ENCODE data around the gene FAM163A. TPM values are rescaled to one million over a fixed set of nuclear protein-coding genes. Genes with fewer than 3 reads are reported as not detected.

Gene FAM163A
- total and polyA plus RNA-seq, 12 donors = 0.34 to 7.0 (median 2.6) TPM; not detected in 4

DNA sequence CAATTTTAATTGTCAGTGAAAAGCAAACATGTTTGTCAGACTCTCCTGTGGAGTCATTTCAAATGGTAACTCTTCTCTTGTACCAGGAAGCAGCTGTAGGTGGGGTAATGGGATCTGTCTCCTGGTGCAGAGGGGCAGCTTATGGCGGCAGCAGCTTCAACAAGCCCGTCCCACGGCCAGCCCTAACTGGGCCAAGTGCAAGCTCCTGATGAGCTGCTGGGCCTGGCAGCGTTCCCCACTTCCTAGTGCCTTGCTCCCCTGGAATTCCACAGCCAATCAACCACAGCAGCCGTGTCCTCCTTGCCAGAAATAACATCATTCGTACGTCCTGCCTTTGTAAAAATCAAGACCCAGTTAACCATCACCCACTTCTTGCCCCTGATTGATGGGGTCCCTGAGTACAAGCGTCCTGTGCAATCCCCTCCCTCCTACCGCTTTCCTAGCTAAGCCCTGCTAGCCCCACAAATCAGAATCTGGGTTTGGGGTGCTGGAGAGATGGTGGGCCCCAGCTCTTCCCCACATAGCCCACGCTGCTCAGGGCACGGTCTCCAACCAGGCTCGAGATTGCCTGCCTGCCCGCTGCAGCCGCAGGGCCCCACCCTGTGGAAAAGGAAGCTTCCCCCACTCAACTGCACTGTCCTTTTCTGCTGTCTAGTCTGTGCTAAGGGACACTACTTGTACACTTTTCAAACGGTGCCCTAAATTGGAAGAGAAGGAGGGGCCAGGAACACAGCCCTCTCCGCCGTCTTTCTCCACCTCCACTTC lies 73.3 kb downstream of the FAM163A start:
- Histone ChIP-seq H3K9me3 (replicated peaks in 1 of 3) (no peaks in the 10 kb centered on the region), H3K27ac (peak overlapping the region in 1 of 5 donors; percentile 80), H3K27me3 (no peaks in the 10 kb centered on the region), H3K36me3 (replicated peaks in 1 of 2) (no peaks in the 10 kb centered on the region), H3K4me1 (replicated peaks in 1 of 2) (peaks cover 11 to 32% of the 10 kb centered on the region in 2 donors), H3K4me3 (no peak overlapping the region)
- 65 to 72% (median 69%) methylated on average over 14 to 17 of the region's 17 CpGs for WGBS, 4 donors
- peak in 1 of 7 donors; percentile 52 for DNase-seq
- intact Hi-C loops (cut with DNase I) = loop anchor here in 1 of 2 donors (10.0 kb wide), 1 partner anchor 552 kb away; no protein-coding TSS in a partner anchor
- no peak for TF ChIP-seq POLR2A (IDR thresholded peaks at IDR 0.05)
- TF ChIP-seq CTCF (IDR thresholded peaks at IDR 0.05) = no peak

GRCh38 chr1:179817056-179817455 lies 74.0 kb downstream of the FAM163A start:
- intact Hi-C loops (cut with DNase I) = loop anchor here in 1 of 2 donors (10.0 kb wide), 1 partner anchor 552 kb away; no protein-coding TSS in a partner anchor
- WGBS, 4 donors = 93 to 98% (median 96%) methylated on average over 6 to 8 of the region's 8 CpGs
- DNase-seq = no peak
- Histone ChIP-seq H3K9me3 (replicated peaks in 1 of 3) (no peaks in the 10 kb centered on the region), H3K36me3 (replicated peaks in 1 of 2) (no peaks in the 10 kb centered on the region), H3K4me3 (no peak overlapping the region), H3K27ac (peak overlapping the region in 1 of 5 donors; percentile 61), H3K27me3 (no peaks in the 10 kb centered on the region), H3K4me1 (replicated peaks in 1 of 2) (peaks cover 11 to 32% of the 10 kb centered on the region in 2 donors)
- TF ChIP-seq CTCF (IDR thresholded peaks at IDR 0.05) = no peak
- TF ChIP-seq POLR2A (IDR thresholded peaks at IDR 0.05) = no peak

DNA sequence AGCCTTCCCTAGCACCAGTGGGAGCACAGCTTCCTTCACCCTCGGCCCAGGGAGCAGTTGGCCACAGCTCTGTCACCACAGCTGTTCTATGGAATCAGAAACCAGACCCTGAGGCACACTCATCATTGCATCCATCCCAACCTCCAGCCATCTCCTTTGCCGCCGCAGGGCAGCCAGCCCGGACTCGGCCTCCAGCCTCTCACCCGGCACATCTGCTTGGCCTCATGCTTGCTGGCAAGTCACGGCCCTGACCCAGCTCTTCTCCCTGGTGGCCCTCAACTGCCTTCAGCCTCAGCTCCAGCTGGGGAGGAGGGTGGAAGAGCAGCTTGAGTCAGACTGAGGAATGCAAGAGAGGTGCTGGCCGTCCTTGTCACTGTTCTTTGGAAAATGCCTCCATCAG lies 74.7 kb downstream of the FAM163A start:
- Histone ChIP-seq H3K4me3 (no peak overlapping the region), H3K27ac (peak overlapping the region in 3 of 5 donors; percentile 35 to 72 (median 61)), H3K36me3 (replicated peaks in 1 of 2) (no peaks in the 10 kb centered on the region), H3K4me1 (replicated peaks in 1 of 2) (peaks cover 11 to 32% of the 10 kb centered on the region in 2 donors), H3K27me3 (no peaks in the 10 kb centered on the region), H3K9me3 (replicated peaks in 1 of 3) (no peaks in the 10 kb centered on the region)
- peak; percentile 62 to 92 (median 79) for DNase-seq
- no peak for TF ChIP-seq CTCF (IDR thresholded peaks at IDR 0.05)
- peak in 1 of 2 donors; percentile 21 for TF ChIP-seq POLR2A (IDR thresholded peaks at IDR 0.05)
- WGBS, 4 donors = 33 to 52% (median 44%) methylated on average over 5 to 8 of the region's 8 CpGs
- intact Hi-C loops (cut with DNase I) = loop anchor here in 1 of 2 donors (10.0 kb wide), 1 partner anchor 553 kb away; no protein-coding TSS in a partner anchor

DNA sequence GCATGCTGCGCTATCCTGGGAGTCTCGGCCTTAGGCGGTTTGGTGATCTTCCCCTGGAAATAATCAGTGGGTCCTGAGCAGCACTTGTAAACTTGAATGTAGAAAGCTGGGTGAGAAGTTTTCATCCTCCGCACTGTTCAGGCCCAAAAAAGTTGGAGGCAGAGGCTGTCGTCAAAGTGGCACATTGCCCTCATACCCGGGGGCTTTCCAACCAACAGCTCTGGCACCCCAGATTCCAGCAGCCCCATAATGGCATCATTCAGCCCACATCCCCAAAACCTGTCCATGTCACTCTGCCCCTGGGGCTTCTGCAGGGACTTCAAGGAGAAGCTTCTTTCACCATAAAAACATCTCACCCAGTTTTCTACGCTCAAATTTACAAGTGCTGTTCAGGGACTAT lies 75.2 kb downstream of the FAM163A start:
- no peaks in the 10 kb centered on the region for H3K27me3 ChIP-seq
- intact Hi-C loops (cut with DNase I) = loop anchor here in 1 of 2 donors (10.0 kb wide), 1 partner anchor 553 kb away; no protein-coding TSS in a partner anchor
- no peak for TF ChIP-seq POLR2A (IDR thresholded peaks at IDR 0.05)
- no peak for TF ChIP-seq CTCF (IDR thresholded peaks at IDR 0.05)
- no peaks in the 10 kb centered on the region for H3K36me3 ChIP-seq (replicated peaks in 1 of 2)
- peaks cover 11 to 32% of the 10 kb centered on the region in 2 donors for H3K4me1 ChIP-seq (replicated peaks in 1 of 2)
- 76 to 79% (median 77%) methylated on average over 4 to 7 of the region's 7 CpGs for WGBS, 4 donors
- H3K9me3 ChIP-seq (replicated peaks in 1 of 3) = no peaks in the 10 kb centered on the region
- no peak overlapping the region for H3K4me3 ChIP-seq
- no peak for DNase-seq
- H3K27ac ChIP-seq = peak overlapping the region in 4 of 5 donors; percentile 35 to 72 (median 50)

Data from adrenal gland (tissue), 12 donors.